Hepatocyte (in vitro differentiated cells): ENCODE data around the gene PLOD1. TPM values are rescaled to one million over a fixed set of nuclear protein-coding genes. Genes with fewer than 3 reads are reported as not detected.
"Not testable (repeated sequence)": the region's sequence is repeated elsewhere in the genome, so short reads cannot be mapped to it uniquely, and the experiment has no call there.

Experiments
- DNase-seq: peaks from one replicate; pipeline ENCODE4 v3.0.0-alpha.2; 2016; ENCODE audit warnings: low spot score
- H2AFZ ChIP-seq: fragments of 200-600 bp; sonication (generic); 2 replicates; pipeline ENCODE4 v1.6.0; 2016; ENCODE audit warnings: antibody characterized with exemption, mild to moderate bottlenecking
- H3K27ac ChIP-seq: fragments of 200-600 bp; sonication (generic); 2 replicates; pipeline ENCODE4 v1.5.1; 2016; ENCODE audit warnings: mild to moderate bottlenecking
- H3K27me3 ChIP-seq: fragments of 200-600 bp; sonication (generic); 2 replicates; pipeline ENCODE4 v1.6.1; 2016
- H3K36me3 ChIP-seq: fragments of 200-600 bp; sonication (generic); replicated peaks from 2 replicates; pipeline ENCODE4 v1.5.1; 2016; ENCODE audit warnings: low read depth; ENCODE audit not compliant: insufficient read depth
- H3K4me1 ChIP-seq: fragments of 200-600 bp; sonication (generic); 2 replicates; pipeline ENCODE4 v1.5.1; 2016; ENCODE audit warnings: mild to moderate bottlenecking, moderate library complexity; ENCODE audit not compliant: insufficient read depth
- H3K4me2 ChIP-seq: fragments of 200-600 bp; sonication (generic); 2 replicates; pipeline ENCODE4 v1.6.0; 2016
- H3K4me3 ChIP-seq: fragments of 200-600 bp; sonication (generic); 2 replicates; pipeline ENCODE4 v1.5.1; 2016; ENCODE audit warnings: mild to moderate bottlenecking
- H3K79me2 ChIP-seq: fragments of 200-600 bp; sonication (generic); 2 replicates; pipeline ENCODE4 v1.6.0; 2017; ENCODE audit warnings: mild to moderate bottlenecking
- H3K9me2 ChIP-seq: fragments of 200-600 bp; sonication (generic); replicated peaks from 2 replicates; pipeline ENCODE4 v1.6.0; 2017; ENCODE audit warnings: mild to moderate bottlenecking; ENCODE audit not compliant: insufficient read depth
- H3K9me3 ChIP-seq: fragments of 200-600 bp; sonication (generic); 2 replicates; pipeline ENCODE4 v1.5.1; 2016; ENCODE audit warnings: low read depth, mild to moderate bottlenecking
- H4K20me1 ChIP-seq: fragments of 200-600 bp; sonication (generic); 2 replicates; pipeline ENCODE4 v1.6.0; 2016; ENCODE audit warnings: mild to moderate bottlenecking; ENCODE audit not compliant: insufficient read depth, poor library complexity, severe bottlenecking
- CTCF ChIP-seq: fragments of 200-600 bp; sonication (generic); IDR thresholded peaks from 2 replicates; pipeline ENCODE4 v1.5.1; 2016; ENCODE audit warnings: antibody characterized with exemption, mild to moderate bottlenecking; ENCODE audit not compliant: poor library complexity
- EZH2 ChIP-seq: fragments of 200-600 bp; sonication (generic); IDR thresholded peaks from 2 replicates; pipeline ENCODE4 v1.6.1; 2016; ENCODE audit warnings: antibody characterized with exemption, mild to moderate bottlenecking, borderline replicate concordance
- EZH2phosphoT487 ChIP-seq: fragments of 200-600 bp; sonication (generic); IDR thresholded peaks from one replicate; pipeline ENCODE4 v1.6.1; 2018; ENCODE audit warnings: antibody characterized with exemption, mild to moderate bottlenecking, low read depth, moderate library complexity; ENCODE audit not compliant: unreplicated experiment, severe bottlenecking
- WGBS: methylation state at CpG from one replicate; pipeline ENCODE4 v1.1.6; 2016; ENCODE audit warnings: low lambda C conversion rate; ENCODE audit errors: missing lambda C conversion rate; 5-methylcytosine and 5-hydroxymethylcytosine counted together
- polyA plus RNA-seq: library from polyadenylated mRNA; unstranded; fragments of >200 nt; fragmentation: Nextera tagmentation; extraction: Ambion mirVana; gene quantifications from 2 replicates; pipeline ENCODE4 v1.2.1, GENCODE V29; 2016
- total RNA-seq: library from RNA; depleted of rRNA; stranded (reverse); fragments of >200 nt; gene quantifications from 2 replicates; pipeline ENCODE4 v1.2.3, GENCODE V29; 2014

PLOD1 gene
- total and polyA plus RNA-seq, 2 experiments from 2014 or later, result 184 to 200 TPM

- Histone ChIP-seq H3K4me3 (no peak overlapping the region), H2AFZ (no peak overlapping the region), H3K4me2 (no peak overlapping the region), H3K27me3 (no peaks in the 10 kb centered on the region), H3K36me3 (no peaks in the 10 kb centered on the region), H4K20me1 (no peaks in the 10 kb centered on the region), H3K27ac (no peak overlapping the region), H3K79me2 (no peaks in the 10 kb centered on the region), H3K4me1 (no peaks in the 10 kb centered on the region), H3K9me2 (no peaks in the 10 kb centered on the region), H3K9me3 (no peaks in the 10 kb centered on the region)
- TF ChIP-seq EZH2phosphoT487, result no peak
- no peak for TF ChIP-seq EZH2
- WGBS, result 97% methylated on average over 12 of the region's 12 CpGs
- no peak for DNase-seq
These were observed 69.2 kb downstream of the PLOD1 start for GRCh38 chr1:12003762-12004161.

GRCh38 chr1:12005488-12006166 is 71.1 kb downstream of the PLOD1 start:
- Histone ChIP-seq H3K79me2 (no peaks in the 10 kb centered on the region), H3K9me3 (no peaks in the 10 kb centered on the region), H3K36me3 (no peaks in the 10 kb centered on the region), H3K27me3 (no peaks in the 10 kb centered on the region), H3K4me1 (no peaks in the 10 kb centered on the region), H3K27ac (no peak overlapping the region), H3K4me2 (no peak overlapping the region), H3K9me2 (no peaks in the 10 kb centered on the region), H4K20me1 (no peaks in the 10 kb centered on the region), H2AFZ (no peak overlapping the region), H3K4me3 (no peak overlapping the region)
- 91% methylated on average over 9 of the region's 9 CpGs for WGBS
- DNase-seq, result no peak
- no peak for TF ChIP-seq CTCF
- TF ChIP-seq EZH2phosphoT487, result no peak
- no peak for TF ChIP-seq EZH2

DNA sequence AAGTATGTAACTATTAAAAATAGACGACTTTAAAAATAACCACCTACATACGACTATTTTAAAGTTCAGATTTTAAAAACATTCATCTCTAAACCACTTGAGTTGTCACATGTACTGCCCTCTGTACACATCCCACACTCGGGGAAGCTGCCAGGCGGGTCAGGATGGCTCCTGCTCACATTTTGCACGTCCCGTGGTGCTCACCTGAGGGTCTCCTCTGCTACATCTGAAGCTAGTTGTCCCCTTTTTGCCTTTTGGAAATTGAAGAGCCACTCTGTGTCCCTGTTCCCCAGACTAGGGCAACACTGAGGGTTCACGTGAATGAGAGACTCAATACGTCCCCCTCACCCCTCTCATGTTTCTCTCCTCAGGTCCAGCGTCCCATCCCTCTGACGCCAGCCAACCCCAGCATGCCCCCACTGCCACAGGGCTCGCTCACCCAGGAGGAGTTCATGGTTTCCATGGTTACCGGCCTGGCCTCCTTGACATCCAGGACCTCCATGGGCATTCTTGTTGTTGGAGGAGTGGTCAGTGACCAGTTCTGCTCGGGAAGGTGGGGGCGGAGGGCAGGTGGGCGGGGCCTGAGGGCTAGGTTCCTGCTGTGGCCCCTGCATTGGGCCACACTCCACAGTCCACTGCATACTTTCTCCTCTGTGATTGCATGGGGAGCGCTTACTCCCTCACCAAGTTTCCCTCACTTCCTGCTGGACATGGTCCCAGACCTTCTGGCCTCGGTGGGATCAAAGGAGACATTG is 71.8 kb downstream of the PLOD1 start:
- Histone ChIP-seq H3K4me1 (no peaks in the 10 kb centered on the region), H3K27me3 (no peaks in the 10 kb centered on the region), H3K9me2 (no peaks in the 10 kb centered on the region), H3K4me3 (no peak overlapping the region), H3K36me3 (no peaks in the 10 kb centered on the region), H4K20me1 (no peaks in the 10 kb centered on the region), H2AFZ (no peak overlapping the region), H3K79me2 (no peaks in the 10 kb centered on the region), H3K27ac (no peak overlapping the region), H3K9me3 (no peaks in the 10 kb centered on the region), H3K4me2 (no peak overlapping the region)
- TF ChIP-seq CTCF, result no peak
- no peak for TF ChIP-seq EZH2phosphoT487
- no peak for TF ChIP-seq EZH2
- 93% methylated on average over 17 of the region's 17 CpGs for WGBS
- no peak for DNase-seq

- Histone ChIP-seq H2AFZ (no peak overlapping the region), H4K20me1 (no peaks in the 10 kb centered on the region), H3K4me2 (no peak overlapping the region), H3K27me3 (no peaks in the 10 kb centered on the region), H3K9me3 (no peaks in the 10 kb centered on the region), H3K4me3 (no peak overlapping the region), H3K9me2 (no peaks in the 10 kb centered on the region), H3K27ac (no peak overlapping the region), H3K36me3 (no peaks in the 10 kb centered on the region), H3K79me2 (no peaks in the 10 kb centered on the region), H3K4me1 (no peaks in the 10 kb centered on the region)
- TF ChIP-seq CTCF, result no peak
- TF ChIP-seq EZH2, result no peak
- TF ChIP-seq EZH2phosphoT487, result no peak
- 90% methylated on average over 6 of the region's 6 CpGs for WGBS
- no peak for DNase-seq
These were observed 72.7 kb downstream of the PLOD1 start for GRCh38 chr1:12007204-12007603.

GRCh38 chr1:12008355-12008754 is 73.8 kb downstream of the PLOD1 start:
- not testable (repeated sequence) for H3K36me3 ChIP-seq
- 100% methylated on average over 1 of the region's 33 CpGs for WGBS

More at GRCh38 chr1:12008355-12008754, 73.8 kb downstream of the PLOD1 start:
- not testable (repeated sequence) for H3K9me2 ChIP-seq, H3K9me3 ChIP-seq, H3K4me2 ChIP-seq, H3K4me3 ChIP-seq, H2AFZ ChIP-seq, H3K27ac ChIP-seq, H4K20me1 ChIP-seq, H3K27me3 ChIP-seq, H3K4me1 ChIP-seq, DNase-seq, H3K79me2 ChIP-seq
